HG02610 (cell line): ENCODE data around the gene PRKCB.

Source experiments
- ATAC-seq: cut with Tn5 transposase; IDR thresholded peaks from one replicate; pipeline ENCODE4 v1.9.1; 2021; ENCODE audit warnings: mild to moderate bottlenecking, moderate library complexity; ENCODE audit not compliant: unreplicated experiment

PRKCB gene

DNA sequence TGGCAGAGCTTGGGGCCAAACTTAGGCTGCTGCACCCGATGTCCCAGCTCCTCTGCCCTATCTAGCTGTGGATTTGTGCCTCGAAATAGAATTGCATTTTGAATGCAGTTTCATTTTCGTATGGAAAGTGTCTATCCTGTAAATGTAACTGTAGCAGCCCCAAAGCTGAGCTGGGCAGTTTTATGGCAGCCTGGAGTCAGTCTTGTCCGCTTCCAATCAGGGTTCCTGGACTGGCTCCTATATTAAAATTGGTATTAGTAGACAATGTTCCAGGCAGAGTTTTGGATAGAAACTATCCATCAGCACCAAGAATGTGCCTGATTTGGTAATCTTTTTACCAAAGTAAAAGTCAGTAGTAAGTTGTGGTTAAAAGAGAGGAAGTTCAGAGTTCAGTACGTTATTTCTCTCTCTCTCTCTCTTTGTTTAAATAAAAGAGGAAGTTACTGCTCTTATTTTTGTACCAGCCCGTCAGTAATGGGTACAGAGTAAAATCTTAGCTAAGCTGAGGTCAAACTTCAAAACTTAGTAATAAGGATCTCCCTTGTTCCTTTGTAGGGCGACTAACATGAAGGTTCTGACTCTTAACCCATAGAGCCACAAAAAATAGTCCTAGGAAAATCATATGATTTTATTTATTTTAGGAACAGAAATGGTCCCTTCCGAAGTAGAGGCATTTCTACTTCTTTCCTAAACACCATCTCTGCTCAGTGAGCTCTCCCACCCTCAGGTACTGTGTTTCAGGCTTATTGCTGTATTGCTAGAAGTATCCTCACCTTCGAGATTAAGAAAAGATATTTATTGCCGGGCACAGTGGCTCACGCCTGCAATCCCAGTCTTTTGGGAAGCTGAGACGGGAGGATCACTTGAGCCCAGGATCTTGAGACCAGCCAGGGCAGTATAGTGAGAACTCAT lies 28.0 kb downstream of the PRKCB start:
- peak; percentile 73 for ATAC-seq

DNA sequence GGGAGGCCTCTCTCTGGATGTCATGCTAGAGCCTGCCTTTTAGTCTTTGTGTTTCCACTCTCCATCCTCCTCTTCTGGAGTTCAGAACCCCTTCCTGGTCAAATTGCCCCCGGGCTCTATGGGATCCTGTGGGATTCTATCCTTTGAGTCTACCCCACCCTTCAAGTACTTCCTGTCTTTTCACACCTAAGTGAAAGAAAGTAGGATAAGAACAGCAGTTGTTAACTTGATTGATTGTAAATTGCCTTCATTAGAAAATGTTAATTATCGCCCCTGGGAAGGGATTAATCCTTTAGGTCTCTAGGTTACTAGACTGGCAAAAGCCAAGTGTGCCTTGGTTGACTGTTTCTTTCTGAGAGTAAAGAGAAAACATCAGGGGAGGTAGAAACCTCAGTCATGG lies 30.1 kb downstream of the PRKCB start:
- no peak for ATAC-seq

DNA sequence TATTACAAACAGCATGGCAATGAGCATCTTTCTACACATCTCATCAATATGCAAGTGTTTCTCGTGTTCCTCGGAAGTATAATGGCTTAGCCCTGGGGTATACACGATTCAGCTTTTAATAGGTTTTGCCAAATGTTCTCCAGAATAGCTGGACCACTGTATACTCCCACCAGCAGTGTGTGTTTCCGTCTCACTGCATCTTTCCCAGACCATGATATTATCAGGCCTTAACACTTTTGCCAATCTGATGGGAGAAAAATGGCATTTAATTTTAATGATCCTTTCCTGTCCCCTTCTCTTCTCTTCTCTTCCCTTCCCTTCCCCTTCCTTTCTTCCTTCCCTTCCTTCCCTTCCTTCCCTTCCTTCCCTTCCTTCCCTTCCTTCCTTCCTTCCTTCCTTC lies 30.8 kb downstream of the PRKCB start:
- ATAC-seq = no peak

DNA sequence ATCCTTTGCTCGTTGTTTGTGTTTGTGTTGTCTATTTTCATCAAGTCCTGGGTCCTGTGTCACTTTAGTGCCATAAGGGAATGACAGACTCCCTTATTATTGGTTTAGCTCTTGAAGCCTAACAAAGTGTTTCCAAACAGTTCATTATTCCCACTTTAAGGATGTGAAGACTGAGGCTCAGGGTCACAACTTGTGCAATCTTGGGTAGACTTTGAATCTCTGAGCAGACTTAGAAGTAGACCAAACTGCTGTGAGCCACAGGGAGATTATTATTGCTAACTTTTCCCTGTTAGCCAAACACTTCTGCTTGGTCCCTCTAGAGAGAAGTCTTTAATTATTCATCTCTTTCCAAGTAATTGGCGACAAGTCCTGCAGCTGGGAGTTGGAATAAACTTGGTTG lies 31.8 kb downstream of the PRKCB start:
- no peak for ATAC-seq

DNA sequence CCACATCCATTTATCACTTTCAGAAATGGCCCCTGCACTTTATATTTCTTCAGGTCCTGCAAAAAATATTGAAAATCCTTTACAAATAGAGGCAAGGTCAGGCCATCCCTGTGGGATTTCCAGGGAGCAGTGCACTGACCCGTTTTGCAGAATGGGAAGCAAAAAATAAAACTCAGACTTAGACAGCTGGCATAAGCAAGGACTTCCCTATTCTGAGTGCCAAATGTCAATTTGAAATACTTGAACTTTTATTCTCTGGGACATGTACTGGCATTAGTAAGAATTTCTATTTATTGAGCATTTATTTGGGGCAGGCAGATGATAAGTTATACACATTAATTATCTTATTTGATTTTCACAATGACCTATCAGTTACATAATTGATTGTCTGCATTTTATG lies 32.4 kb downstream of the PRKCB start:
- no peak for ATAC-seq

DNA sequence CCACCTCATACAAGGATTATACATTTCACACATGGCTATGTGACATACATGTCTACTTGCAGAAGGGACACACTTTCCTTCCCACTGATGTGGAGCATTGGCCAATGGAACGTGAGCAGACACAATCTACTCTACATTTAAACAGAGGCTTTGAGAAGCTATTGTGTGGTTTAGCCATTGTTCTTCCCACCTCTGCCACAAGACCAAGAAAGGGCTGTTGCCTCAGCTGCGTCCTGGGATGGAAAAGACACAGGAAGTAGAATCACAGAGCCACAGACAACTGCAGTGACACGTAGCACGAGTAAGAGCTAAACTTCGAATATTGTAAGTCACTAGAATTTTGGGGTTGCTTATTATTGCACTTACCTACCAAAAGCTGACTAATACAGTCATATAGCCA lies 33.3 kb downstream of the PRKCB start:
- no peak for ATAC-seq

DNA sequence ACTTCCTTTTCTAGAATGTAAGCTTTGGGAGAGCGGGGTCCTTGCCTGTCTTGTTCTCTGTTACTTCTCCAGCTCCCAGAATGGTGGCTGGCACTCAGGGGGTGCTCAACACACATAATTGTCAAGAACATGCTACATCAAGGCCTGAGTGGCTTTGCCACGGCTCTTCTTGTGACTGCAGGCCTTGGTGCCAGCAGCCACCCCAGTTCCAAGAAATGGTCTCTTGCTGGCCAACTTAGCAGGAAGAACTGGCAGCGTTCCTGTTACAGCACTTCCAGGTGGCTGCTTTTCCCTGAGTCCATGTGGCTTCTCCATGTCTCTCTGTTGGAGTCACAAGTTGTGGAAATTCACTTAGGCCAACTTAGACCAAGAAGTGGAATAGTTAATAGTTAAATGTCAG lies 36.1 kb downstream of the PRKCB start:
- no peak for ATAC-seq

DNA sequence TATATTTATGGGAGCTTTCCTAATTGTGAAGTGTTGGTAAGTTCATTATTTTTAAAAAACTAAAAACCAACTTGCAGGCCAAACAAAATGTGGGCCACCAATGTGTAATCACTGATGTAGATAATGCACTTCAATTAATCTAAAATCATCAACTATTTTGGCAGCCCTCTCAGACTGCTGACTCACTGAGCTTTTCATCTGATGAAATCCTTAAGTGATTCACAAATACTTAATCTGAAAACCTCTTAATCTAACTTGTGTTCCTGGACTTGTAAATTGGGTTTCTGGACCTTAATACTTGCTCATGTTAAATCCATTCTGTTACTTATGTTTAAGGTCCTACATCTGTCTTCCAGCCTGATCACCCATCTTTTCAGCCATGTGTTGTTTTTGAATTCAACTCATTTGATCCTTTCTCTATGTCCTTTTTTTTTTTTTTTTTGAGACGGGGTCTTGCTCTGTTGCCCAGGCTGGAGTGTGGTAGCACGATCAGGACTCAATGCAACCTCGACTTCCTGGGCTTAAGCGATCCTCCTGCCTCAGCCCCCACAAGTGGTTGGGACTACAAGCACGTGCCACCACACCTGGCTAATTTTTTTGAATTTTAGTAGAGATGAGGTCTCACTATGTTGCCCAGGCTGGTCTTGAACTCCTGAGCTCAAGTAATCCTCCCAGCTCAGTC lies 39.0 kb downstream of the PRKCB start:
- ATAC-seq = no peak

DNA sequence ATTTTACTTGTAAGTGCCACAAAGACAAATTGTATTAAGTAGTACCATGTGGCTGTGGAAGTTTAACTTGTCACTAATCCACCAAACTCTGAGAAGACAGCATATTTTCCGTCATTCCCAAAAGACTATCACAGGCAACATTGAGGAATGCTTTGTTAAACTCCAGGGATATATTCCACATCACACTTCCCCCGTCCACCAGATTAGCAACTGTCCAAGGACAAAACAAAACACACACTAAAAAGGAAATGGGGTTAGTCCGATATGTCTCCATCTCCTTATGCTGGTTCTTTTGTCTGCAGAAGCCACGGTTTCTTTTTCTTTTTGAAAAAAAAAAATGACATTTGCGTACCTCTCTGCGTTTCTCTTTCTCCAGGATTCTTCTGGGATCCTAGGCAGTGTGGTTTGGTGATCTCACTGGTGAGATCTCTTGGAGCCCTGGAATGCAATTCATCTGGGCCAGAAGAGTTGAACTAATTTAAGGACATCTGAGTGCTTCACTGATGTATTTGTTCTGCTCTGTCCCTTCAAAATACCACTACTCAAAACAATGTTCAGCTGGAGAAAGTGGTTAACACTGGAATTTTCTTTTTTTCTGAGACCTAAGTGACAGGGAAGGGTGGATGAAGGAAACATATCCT lies 40.6 kb downstream of the PRKCB start:
- no peak for ATAC-seq

DNA sequence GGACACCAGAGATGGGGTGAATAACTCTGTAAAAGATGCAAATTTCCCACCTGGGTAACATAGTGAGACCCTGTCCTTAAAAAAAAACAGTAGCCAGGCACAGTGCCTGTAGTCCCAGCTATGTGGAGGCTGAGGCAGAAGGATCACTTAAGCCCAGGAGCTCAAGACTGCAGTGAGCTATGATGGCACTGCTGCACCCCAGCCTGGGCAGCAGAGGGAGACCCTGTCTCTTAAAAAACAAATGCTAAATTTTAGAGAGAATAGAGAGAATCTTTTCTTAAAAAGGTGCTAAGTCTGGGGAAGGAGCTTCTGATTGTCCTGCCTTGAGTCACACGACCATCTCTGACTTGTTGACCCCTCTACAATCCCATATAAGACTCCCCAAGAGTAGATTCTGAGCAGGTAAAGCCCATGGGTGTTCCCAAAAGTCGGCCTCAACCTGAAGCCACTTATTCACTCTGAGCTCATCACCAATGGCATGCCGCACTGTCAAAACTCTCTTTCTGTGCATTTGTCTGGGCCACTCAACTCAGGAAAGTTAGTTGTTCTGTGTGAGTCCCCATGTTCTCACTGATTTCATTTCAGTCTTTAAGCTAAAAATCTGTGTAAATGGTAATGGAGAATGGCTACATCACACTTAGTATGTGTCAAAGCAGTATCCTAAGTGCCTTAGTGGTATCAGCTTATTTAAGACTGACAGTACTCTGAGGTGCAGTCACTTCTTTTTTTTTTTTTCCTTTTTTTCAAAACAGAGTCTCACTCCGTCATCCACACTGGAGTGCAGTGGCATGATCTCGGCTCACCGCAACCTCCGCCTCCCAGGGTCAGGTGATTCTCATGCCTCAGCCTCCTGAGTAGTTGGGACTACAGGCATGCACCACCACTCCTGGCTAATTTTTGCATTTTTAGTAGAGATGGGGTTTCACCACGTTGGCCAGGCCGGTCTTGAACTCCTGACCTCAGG lies 41.6 kb downstream of the PRKCB start:
- no peak for ATAC-seq

DNA sequence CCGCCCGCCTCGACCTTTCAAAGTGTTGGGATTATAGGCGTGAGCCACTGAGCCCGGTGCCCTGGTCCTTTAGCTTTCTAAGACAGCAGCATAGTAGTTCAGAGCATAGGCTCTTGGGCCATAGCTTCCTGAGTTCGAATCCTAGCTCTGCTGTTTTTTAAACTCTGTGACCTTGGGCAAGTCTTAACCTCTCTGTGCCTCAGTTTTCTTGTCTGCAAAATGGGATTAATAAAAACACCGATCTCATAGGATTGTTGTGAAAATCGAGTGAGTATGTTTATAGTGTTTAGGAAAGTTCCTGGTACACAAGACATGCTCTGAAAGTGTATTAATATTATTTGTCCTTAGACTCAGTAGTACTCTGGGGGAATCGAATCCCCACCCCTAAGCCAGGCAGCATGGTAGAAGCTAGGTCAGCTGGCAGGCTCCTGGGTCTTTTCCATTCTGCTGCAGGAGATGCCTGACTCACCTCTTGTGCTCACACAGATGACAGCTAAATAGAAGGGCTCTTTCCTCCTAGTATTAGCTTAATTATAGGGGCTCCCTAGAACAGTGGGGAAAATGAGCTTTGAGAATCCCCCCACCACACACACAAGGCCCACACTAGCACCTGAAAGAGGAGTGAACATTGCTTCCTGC lies 44.1 kb downstream of the PRKCB start:
- no peak for ATAC-seq

DNA sequence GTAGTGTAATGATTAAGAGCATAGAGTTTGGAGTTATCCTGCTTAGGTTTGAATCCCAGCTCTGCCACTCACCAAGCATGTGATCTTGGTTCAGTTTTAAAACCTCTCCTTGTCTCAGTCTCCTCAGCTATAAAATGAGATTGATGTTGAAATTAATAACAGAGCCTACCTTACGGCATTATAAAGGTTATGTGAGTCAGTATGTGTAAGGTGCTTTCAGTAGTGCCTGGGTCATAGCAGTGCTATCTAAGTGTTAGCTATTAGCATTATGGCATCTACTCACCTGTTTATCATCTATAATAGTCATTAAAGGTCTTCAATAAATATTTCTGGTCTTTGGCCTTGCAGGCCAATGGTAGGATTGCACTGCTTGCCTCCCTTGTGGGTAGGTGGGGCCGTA lies 53.4 kb downstream of the PRKCB start:
- ATAC-seq = no peak

DNA sequence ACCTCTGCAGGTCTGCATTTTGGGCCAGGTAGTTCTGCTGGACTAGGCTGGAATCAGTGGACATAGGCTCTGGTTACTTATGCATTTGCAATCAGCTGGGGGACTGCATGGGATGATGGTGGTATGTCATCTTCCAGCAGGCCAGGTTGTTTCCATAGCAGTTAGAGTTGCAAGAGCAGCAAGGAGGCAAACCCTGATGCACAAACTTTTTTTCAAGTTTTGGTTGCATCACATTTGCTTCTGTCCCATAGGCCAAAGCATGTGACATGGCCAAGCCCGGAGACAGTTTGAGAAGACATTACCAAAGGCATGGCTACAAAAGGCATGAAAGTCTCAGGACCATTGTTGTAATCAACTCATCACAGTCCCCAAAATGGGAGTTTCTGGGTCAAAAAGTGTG lies 58.2 kb downstream of the PRKCB start:
- no peak for ATAC-seq

DNA sequence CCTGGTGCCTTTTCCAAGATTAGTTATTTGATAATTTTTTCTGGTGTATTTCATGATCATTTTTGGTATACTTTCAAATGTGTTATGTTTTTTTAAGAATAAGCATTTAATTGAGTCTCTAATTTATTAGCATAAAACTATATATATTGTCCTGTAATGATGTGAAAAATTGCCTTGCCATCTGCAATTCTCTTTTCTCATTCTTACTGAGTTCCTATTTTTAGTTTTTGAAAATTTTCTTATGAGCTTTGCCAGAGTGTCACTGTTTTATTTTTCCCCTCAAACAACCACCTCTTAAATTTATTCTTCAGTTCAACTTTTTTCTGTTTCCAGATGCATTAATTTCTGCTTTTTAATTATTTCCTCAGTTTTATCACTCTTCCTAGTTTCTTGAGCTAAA lies 59.3 kb downstream of the PRKCB start:
- ATAC-seq = no peak

DNA sequence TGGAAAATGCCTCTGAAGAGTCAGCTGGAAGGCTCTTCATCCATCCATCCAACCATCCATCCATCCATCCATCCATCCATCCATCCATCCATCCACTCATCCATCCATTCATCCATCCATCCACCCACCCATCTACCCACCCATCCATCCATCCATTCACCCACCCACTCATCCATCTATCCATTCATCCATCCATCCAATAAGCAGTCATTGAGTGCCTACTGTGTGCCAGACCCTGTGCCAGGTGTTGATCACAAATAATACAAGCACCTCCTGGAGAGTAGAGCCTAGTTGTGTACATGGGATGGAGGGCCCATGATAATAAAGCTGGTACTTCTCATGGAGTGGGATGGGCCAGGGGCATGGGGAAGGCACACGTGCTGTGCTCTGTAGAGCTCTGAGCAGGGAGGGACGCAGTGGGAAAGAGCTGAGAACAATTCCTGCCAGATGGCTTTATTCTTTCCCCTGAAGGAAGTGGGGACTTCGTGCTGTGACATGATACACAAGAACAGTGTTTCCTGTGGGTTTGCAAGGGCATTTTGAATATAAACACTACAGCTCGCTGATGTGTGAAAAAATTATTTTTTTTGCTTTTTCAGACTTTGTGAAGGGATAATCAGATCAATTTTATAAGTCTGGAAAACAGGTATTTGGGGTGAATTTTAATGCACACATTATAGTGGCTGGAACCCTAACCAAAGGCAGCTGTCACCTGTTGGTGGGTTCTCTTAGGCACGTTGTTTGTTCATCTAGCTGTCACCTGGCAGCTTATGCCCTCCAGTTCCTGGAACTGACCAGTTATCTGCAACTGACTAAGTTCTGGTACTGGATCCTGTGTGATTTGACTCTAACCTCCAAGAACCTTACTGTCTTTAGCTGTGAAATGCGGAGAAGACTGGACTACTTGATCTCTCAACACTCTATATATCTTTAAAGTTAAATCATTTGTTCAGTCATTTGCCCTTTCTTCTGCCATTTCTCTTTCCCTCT lies 61.3 kb downstream of the PRKCB start:
- ATAC-seq = no peak

DNA sequence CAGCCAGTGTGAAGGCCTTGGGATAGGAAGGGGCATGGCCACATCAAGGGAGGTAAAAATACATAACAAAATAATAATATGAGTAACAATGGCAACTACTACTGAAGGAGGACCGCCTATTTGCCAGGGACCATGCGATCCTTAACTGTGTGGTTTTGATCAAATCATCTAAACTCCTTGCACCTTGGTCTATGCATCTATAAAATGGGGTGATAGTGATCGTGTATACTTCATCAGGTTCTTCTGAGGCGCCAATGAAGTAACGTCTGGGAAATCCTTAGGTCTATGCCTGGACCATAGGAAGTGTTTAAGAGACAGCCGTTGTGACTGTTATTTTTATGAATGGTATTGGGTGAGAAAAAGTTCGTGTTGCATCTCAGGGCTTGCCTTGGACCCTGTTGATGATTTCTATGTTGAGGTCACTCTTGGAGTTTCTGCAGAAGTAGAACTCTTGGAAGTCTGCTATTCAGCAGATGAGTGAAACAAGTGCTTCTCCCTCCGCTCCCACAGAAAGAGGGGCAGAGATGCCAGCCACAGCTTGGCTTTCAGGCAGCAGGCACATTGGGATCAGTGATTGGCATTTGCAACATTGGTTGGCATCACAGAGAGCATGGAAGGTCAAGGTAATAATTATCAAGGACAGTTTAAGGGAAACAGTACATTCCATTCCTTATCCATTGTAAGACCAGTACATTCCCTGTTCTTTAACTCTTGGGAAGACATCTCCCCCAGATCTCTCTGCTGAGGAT lies 63.1 kb downstream of the PRKCB start:
- no peak for ATAC-seq

DNA sequence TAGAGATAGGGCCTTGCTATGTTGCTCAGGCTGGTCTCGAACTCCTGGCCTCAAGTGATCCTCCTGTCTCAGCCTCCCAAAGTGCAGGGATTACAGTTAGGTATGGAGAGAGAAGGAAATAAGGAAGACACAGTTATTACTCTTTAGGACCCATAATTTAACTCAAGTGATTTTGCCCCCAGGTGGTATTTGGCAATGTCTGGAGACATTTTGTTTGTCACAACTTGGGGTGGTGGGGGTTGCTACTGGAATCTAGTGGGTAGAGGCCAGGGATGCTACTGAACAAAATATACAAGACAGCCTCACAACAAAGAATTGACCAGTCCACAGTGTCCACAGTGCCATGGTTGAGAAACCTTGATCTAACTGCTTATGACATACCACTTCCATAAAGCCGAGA lies 64.1 kb downstream of the PRKCB start:
- no peak for ATAC-seq

DNA sequence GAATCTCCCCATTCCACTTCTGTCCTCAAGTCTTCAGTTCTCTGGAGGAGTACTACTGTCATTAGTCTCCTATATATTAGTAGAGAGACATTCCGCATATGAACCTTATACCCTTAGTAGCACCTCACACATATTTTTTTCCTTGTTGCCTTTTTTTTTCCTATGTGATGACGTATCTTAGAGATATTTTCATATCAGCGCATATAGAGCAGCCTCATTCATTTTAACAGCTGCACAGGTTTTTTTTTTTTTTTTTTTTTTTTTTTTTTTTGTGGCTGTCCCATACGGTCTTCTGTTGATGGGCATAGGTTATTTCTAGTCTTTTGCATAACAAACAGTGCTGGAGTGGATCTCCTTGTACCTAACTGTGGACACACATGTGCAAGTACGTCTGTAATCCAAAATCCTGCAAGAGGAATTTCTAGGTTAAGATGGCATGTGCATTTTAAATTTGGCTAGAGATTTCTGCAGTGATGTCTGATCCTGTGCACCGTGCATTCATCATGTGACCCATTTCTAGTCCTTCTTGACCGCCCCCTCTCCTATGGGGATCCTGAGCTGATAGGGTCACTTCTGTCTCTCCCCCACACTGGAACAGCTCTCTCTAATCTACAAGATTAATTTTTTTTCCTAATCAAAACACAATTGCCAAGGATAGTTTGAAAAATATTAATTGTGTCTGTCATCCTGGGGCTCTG lies 64.8 kb downstream of the PRKCB start:
- no peak for ATAC-seq
